HG02623 (cell line): Measurements from ENCODE around the gene CABS1.

Experiments used
- ATAC-seq: cut with Tn5 transposase; IDR thresholded peaks from one replicate; pipeline ENCODE4 v1.9.1; 2021; ENCODE audit warnings: moderate library complexity; ENCODE audit not compliant: unreplicated experiment

Gene CABS1

GRCh38 chr4:70380578-70380977 lies 45.8 kb downstream of the CABS1 start:
- no peak for ATAC-seq

DNA sequence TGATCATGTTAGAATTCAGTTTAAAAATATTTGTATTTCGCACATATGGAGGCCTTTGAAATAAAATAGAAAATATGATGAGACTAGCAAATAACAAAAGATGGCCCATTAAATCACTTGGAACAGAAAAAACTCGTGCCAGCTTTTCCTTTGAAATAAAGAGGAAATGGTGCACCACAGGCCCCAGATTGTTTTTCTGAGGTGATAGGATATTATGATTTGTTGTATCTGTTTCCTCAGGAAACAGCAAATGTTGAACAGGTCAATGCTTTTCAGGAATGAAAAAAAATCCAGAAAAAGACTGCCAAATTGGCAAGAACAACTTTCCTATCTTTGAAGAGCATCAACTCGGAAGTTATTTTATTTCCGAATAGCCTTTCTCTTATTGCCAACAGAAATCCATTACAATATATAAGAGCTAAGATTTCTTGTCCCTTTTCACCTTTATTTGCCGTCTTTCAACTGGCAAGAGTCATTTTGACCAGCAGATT lies 48.0 kb downstream of the CABS1 start, which contains the start of gene SMR3B:
TSS of gene SMR3B (plus strand) at position 441 of the 491 bp plus-strand sequence. CDS start 1,380 bp downstream, outside the sequence.
- ATAC-seq = no peak
